Measurements from ENCODE around the gene BCL2.

The BCL2 gene

GRCh38 chr18:63218472-63218871, 101.1 kb downstream of the BCL2 start:
- TF ChIP-seq CTCF (conservative IDR thresholded peaks at IDR 0.05; ENCODE audit: low read length) = no peak
- no peak overlapping the region for H3K4me3 ChIP-seq (ENCODE audit: low read length)
- DNase-seq (ENCODE audit: low read depth) = no peak

GRCh38 chr18:63216516-63217311, 102.9 kb downstream of the BCL2 start:
- no peak for DNase-seq (ENCODE audit: low read depth)
- no peak for TF ChIP-seq CTCF (conservative IDR thresholded peaks at IDR 0.05; ENCODE audit: low read length)
- H3K4me3 ChIP-seq (ENCODE audit: low read length) = no peak overlapping the region

- no peak overlapping the region for H3K4me3 ChIP-seq (ENCODE audit: low read length)
- TF ChIP-seq CTCF (conservative IDR thresholded peaks at IDR 0.05; ENCODE audit: low read length) = no peak
- no peak for DNase-seq (ENCODE audit: low read depth)
These were observed 105.5 kb downstream of the BCL2 start for GRCh38 chr18:63213936-63214671.

- peak; percentile 34 for DNase-seq (ENCODE audit: low read depth)
- no peak overlapping the region for H3K4me3 ChIP-seq (ENCODE audit: low read length)
- no peak for TF ChIP-seq CTCF (conservative IDR thresholded peaks at IDR 0.05; ENCODE audit: low read length)
These were observed 106.2 kb downstream of the BCL2 start for GRCh38 chr18:63213331-63213900.

- no peak for DNase-seq (ENCODE audit: low read depth)
- TF ChIP-seq CTCF (conservative IDR thresholded peaks at IDR 0.05; ENCODE audit: low read length) = no peak
- H3K4me3 ChIP-seq (ENCODE audit: low read length) = no peak overlapping the region
These were observed 109.0 kb downstream of the BCL2 start for GRCh38 chr18:63210521-63210920.

- no peak for TF ChIP-seq CTCF (conservative IDR thresholded peaks at IDR 0.05; ENCODE audit: low read length)
- no peak for DNase-seq (ENCODE audit: low read depth)
- H3K4me3 ChIP-seq (ENCODE audit: low read length) = no peak overlapping the region
These were observed 110.9 kb downstream of the BCL2 start for GRCh38 chr18:63208676-63209075.

Measured in AG10803 (cell line).